ENCODE results near the gene CD59.

Gene CD59

GRCh38 chr11:33770236-33770635 lies 34.0 kb upstream of the CD59 start:
- no peak for DNase-seq (ENCODE audit: low read depth)
- TF ChIP-seq MYC (IDR thresholded peaks at IDR 0.05; ENCODE audit: low read depth, low read length) (no peak), CTCF (IDR thresholded peaks at IDR 0.05; ENCODE audit: low read depth, low read length) (no peak), MAX (IDR thresholded peaks at IDR 0.05; ENCODE audit: low read depth, low read length) (no peak), POLR2A (IDR thresholded peaks at IDR 0.05; ENCODE audit: extremely low read depth, insufficient read length) (no peak)
- no peak overlapping the region for H3K4me3 ChIP-seq (ENCODE audit: low read depth, low read length)

- TF ChIP-seq MAX (IDR thresholded peaks at IDR 0.05; ENCODE audit: low read depth, low read length) = no peak
- TF ChIP-seq MYC (IDR thresholded peaks at IDR 0.05; ENCODE audit: low read depth, low read length) = no peak
- TF ChIP-seq CTCF (IDR thresholded peaks at IDR 0.05; ENCODE audit: low read depth, low read length) = no peak
- no peak for TF ChIP-seq POLR2A (IDR thresholded peaks at IDR 0.05; ENCODE audit: extremely low read depth, insufficient read length)
- no peak overlapping the region for H3K4me3 ChIP-seq (ENCODE audit: low read depth, low read length)
- DNase-seq (ENCODE audit: low read depth) = no peak
These were observed 33.3 kb upstream of the CD59 start for GRCh38 chr11:33769542-33769941.

- no peak for TF ChIP-seq MYC (IDR thresholded peaks at IDR 0.05; ENCODE audit: low read depth, low read length)
- TF ChIP-seq MAX (IDR thresholded peaks at IDR 0.05; ENCODE audit: low read depth, low read length) = no peak
- no peak for TF ChIP-seq CTCF (IDR thresholded peaks at IDR 0.05; ENCODE audit: low read depth, low read length)
- TF ChIP-seq POLR2A (IDR thresholded peaks at IDR 0.05; ENCODE audit: extremely low read depth, insufficient read length) = no peak
- no peak overlapping the region for H3K4me3 ChIP-seq (ENCODE audit: low read depth, low read length)
- no peak for DNase-seq (ENCODE audit: low read depth)
These were observed 31.4 kb upstream of the CD59 start for GRCh38 chr11:33767624-33768023.

- H3K4me3 ChIP-seq (ENCODE audit: low read depth, low read length) = no peak overlapping the region
- TF ChIP-seq POLR2A (IDR thresholded peaks at IDR 0.05; ENCODE audit: extremely low read depth, insufficient read length) (no peak), CTCF (IDR thresholded peaks at IDR 0.05; ENCODE audit: low read depth, low read length) (no peak), MAX (IDR thresholded peaks at IDR 0.05; ENCODE audit: low read depth, low read length) (no peak), MYC (IDR thresholded peaks at IDR 0.05; ENCODE audit: low read depth, low read length) (no peak)
- no peak for DNase-seq (ENCODE audit: low read depth)
These were observed 29.9 kb upstream of the CD59 start for GRCh38 chr11:33766085-33766484.

- no peak for TF ChIP-seq MYC (IDR thresholded peaks at IDR 0.05; ENCODE audit: low read depth, low read length)
- no peak for TF ChIP-seq CTCF (IDR thresholded peaks at IDR 0.05; ENCODE audit: low read depth, low read length)
- no peak for TF ChIP-seq POLR2A (IDR thresholded peaks at IDR 0.05; ENCODE audit: extremely low read depth, insufficient read length)
- no peak for DNase-seq (ENCODE audit: low read depth)
- no peak overlapping the region for H3K4me3 ChIP-seq (ENCODE audit: low read depth, low read length)
These were observed 25.2 kb upstream of the CD59 start for GRCh38 chr11:33761471-33761870.

- TF ChIP-seq MAX (IDR thresholded peaks at IDR 0.05; ENCODE audit: low read depth, low read length) = no peak
- TF ChIP-seq POLR2A (IDR thresholded peaks at IDR 0.05; ENCODE audit: extremely low read depth, insufficient read length) = no peak
- TF ChIP-seq MYC (IDR thresholded peaks at IDR 0.05; ENCODE audit: low read depth, low read length) = no peak
- no peak for TF ChIP-seq CTCF (IDR thresholded peaks at IDR 0.05; ENCODE audit: low read depth, low read length)
- H3K4me3 ChIP-seq (ENCODE audit: low read depth, low read length) = no peak overlapping the region
- no peak for DNase-seq (ENCODE audit: low read depth)
These were observed 17.2 kb upstream of the CD59 start for GRCh38 chr11:33753304-33753967.

All from NB4 (cell line).